NCI-H1417 (cell line): ENCODE results near the gene GPRIN1.

Experiments used
- DNase-seq, 3 experiments: peaks; one replicate each; lab custom pipeline; 2025; lab: John Stamatoyannopoulos, UW

GPRIN1 gene

DNA sequence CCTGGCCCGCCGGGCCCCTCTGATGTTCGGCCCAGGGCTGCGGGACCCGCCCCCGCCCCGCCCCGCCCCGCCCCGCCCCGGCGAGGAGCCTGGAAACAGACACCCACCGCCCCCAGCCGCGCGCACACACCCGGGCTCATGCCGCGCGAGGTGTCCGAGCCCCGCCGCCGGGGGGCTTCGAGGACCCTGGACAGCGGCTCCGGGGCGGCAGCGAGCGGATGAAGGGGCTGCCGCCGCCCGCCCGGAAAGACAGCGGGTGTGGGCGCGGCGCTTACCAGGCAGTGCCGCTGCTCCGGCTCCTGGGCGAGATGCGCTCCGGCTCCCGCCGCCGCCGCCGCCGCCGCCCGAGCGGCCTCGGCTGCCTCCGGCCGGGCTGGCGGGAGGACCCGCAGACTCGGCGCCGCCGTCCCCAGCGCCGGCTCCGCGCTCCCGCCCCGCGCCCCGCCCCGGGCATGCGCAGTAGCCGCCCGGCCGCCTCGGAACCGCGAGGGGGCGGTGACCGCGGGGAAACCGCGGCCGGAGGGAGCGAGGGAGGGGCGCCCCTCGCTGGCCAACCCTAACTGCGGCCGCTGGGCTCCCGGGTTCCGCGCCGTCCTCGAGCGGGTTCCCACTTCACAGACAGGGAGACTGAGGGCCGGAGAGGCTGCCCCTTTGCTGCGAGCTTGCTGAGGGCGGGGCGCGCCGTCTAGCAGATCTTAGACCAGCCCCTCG lies at the start of gene GPRIN1:
Gene GPRIN1 (minus strand): TSS at position 433 of the 711 bp plus-strand sequence. CDS start 10,322 bp downstream, outside the sequence.
- DNase-seq = peak; percentile 79 to 83 (median 79)

DNA sequence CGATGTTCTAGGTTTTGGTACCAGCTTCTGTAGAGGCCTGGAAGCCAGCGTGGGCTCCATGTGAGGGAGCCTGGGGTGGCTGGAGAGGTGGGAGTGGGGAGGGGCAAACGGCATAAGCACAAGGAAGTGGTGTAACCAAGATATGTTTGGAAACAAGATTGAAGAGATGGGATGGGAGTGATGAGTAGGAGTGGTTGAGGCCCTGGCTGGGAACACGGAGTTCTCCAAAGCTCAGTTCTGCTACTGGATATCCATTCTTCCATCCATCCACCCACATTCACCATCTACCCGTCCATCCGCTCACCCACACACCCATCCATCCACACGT lies 49.5 kb upstream of the GPRIN1 start:
- no peak for DNase-seq

DNA sequence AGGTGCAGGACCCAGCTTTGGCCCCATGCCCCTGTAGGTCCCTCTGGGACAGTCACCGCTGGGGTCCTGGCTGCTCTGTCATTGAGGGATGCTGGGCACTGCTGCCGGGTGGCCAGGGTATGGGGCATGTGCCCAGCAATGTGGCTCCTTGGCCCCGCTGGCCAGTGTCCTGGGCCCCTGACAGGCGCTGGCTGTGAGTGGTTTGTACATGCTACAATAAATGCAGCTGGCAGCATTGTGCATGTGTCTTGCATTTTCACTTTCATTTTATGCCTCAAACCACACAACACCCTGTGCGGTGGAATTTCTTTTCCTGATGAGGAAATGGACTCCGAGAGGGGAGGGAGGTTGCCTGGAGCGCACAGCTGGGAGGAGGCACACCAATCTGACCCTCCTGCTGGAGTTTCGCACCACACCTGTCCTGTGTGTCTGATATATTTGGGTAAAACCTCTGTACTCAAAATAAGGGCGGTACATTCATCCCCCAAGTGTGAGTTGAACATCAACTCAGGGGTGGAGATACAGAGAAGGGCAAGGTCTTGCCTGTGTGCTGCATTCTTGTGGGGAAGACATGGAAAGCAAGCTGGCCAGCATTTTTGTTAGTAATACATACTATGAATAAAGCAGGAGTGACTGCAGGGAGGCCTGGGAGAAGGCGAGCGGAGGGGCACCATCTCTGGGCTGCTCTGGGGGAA lies 49.0 kb upstream of the GPRIN1 start:
- DNase-seq = no peak

DNA sequence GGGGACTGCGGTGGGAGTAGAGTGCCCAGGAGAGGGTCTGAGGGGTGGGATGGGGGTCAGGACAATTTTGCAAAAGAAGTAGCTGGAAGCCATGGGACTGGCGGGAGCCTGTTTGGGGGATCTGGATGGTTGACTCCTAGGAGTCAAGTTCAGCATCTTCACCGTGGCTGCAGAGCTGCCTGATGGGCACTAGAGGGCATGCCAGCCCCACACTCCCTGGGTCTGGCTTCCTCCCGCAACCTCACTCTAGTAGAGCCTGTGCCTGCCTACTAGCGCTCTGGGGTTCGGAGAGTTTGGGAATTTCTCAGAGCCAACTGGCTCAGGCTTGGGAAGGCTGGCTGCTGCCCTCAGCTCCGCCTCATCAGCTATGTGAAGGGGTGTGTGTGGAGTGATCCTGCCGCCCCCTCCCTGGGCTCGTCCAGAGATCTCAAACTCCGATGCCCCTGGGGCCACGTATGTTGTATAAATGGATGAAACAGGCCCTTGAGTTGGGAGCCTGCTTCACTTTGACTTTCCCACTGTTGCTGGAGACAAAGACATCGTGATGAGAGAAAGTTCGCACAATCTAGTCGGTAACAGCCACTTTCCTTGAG lies 48.1 kb upstream of the GPRIN1 start:
- peak; percentile 24 to 70 (median 66) for DNase-seq

GRCh38 chr5:176656467-176656990 lies 46.6 kb upstream of the GPRIN1 start:
- DNase-seq = no peak

DNA sequence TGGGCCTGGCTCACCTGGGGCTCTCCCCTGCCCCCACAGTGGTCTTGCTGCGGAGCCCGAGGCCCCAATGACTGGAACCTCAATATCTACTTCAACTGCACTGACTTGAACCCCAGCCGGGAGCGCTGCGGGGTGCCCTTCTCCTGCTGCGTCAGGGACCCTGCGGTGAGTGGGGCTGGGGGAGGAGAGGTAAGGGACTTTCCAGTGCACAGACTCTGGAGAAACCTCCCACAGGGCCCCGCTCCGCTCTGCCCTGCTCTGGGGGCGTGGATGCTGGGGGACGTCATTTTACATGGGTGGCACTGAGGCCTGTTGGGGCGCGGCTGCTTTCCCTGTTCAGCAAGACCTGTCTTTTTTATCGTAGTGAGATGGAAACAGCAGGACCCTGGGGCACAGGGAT lies 44.9 kb upstream of the GPRIN1 start:
- DNase-seq = no peak

DNA sequence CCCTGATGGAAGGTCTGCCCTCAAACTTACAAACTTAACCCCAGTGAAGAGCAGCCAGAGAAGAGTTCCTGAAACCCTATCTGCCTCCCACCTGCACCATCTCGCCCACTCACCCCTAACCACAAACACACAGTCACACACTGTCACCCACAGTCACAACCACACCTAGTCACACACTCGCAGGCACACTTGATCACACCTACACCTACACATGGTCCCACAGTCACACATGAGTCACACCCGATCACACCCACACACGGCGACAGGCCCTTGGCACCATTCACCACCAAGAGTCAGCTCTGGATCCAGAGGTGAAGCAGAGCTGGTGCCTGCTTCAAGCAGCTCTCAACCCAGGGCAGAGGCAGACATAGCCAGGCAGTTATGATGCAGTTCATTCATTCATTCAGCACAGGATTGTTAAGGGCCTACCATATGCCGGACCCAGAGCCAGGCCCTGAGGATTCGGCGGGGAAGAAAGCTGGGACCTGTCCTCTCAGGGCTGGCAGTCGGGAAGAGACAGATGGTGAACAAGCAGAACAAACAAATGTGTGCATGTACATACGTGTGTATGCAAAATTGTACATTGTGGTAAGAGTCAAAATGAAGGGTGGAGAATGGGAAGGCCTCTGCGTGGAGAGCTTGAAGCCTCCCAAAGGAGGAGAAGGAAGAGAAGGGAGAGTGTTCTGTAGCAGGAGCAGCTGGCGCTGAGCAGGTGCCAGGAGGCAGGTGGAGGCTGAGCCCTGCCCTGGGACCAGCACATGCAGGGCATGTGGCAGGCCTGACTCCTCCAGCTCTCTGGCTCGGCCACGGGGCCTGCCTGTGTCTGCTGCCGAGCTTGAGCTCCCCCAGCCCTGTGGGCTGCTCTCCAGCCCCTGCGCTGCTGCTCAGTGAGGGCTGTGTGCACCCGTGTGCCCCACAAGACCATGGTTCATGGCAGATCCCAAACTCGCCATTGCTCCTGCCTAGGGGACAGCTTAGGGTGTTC lies 43.7 kb upstream of the GPRIN1 start:
- DNase-seq = no peak

DNA sequence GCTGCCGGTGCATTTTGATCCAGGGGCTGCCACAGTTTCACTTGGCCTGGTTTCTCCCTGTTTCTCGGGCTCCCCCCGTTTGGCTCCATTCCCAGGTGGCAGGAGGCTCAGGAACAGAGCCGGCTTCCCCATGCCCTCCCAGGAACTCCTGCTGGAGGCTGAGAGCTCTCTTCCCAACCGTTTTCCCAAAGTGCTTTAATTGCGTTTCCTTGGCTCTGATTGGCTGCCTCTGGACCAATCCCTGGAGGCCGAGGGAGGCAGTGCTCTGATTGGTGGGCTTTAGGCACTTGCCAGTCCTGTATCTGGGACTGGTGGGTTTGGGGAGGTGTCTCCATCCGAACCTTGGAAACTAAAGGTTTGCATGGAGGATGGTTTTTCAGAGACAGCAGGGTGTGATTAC lies 42.2 kb upstream of the GPRIN1 start:
- no peak for DNase-seq

DNA sequence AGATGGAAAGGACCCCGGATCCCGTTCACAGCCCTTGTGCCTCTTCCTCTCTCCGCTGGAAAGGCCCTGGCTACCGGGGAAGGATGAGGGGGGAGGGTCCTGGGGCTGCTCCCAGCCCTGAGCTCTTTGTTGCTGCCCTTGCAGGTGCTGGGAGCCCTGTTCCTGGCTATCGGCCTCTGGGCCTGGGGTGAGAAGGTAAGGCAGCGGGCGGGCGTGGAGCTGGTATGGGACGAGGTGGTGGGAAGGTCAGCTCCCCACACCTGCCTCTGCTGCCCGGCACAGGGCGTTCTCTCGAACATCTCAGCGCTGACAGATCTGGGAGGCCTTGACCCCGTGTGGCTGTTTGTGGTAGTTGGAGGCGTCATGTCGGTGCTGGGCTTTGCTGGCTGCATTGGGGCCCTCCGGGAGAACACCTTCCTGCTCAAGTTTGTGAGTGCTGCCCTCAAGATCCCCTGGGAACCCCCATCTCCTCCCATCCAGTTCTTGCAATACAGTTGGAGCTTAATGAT lies 41.6 kb upstream of the GPRIN1 start:
- no peak for DNase-seq

DNA sequence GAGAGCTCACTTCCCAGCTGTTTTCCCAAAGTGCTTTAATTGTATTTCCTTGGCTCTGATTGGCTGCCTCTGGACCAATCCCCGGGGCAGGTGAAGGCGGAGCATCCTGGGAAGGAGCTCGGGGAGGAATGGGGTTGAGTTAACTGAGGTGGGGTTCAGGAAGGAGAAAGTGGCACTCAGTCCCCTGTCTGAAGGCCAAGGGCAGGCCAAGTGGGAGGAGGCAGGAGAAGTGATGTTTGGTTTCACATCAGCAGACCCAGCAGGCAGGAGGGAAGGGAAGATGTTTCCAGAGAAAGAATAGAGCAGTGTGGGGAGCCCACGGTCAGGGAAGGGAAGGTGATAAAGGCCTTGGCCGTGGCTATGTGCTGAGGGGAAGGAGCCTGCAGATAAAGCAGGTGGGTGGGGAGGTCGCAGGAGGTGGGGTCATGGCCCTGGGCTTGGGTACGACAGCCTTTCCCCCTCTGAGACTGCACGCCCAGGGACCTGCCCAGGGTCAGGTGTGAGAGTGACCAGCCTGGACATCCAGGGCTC lies 40.5 kb upstream of the GPRIN1 start:
- no peak for DNase-seq

- DNase-seq = no peak
Measured at GRCh38 chr5:176648474-176649194, 38.7 kb upstream of the GPRIN1 start.

DNA sequence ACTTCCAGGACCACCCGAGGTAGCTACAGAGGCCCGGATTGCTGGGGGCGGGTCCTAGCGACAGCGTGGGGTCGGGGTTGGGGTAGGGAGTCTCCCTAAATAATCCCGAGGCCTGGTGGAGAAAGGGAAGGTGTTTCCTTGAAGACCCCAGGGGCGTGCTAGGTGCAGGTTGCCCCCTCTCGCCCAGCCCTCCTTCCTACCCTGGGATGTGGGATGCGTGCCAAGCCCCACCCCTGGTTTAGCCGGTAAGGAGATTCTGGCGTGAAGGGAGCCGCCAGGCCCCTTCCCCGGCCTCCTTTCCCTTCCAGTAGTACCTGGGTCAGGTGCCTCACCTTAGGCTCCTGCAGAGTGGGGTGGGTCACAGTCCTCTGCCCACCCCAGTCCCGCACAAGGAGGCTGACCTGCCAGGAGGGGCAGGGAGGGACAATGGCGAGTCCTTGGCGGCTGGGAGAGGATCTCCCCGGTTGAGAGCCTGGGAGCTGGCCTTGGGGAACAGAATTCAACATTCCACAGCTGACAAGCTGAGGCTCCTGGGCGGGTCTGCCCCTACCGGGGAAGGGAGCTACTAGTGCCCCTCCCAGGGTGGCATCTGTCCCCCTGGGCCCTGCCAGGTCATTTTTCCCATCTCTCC lies 38.0 kb upstream of the GPRIN1 start:
- DNase-seq = peak in 2 of 3 experiments; percentile 23 to 55

DNA sequence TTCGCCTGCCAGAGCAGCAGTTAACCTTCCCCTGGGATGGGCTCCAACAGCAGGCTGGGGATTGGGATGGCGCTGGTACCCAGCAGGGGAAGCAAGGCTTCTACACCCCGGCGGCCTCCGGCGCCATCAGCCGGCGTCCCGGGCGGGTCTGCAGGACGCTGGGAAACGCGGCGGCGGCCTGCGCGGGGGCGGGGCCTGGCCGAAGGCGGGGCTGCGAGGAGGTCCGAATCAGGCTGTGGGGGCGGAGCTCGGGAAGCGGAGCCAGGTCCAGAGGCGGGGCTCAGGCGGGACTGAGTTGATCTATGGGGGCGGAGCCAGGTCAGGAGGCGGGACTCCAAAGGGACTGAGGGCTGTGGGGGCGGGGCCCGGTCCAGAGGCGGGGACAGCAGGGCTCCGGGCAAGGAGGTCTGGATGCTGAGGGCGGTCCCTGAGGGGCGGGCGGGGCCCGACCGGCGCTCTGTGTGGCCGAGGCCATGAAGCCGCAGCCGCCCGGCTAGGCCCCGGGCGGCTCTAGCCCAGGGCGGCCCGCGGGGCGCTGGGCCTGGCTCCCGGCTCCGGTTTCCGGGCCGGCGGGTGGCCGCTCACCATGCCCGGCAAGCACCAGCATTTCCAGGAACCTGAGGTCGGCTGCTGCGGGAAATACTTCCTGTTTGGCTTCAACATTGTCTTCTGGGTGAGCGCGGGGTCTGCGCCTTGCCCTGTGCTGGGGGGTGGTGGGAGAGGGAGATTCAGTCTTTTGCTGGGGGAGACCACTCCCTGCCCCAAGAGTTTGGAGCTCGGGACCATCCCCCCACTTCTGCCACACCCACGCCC lies 37.3 kb upstream of the GPRIN1 start, which contains the start of gene TSPAN17:
Gene TSPAN17 (plus strand): TSS at position 455 of the 813 bp plus-strand sequence. CDS start 132 bp downstream, at position 587.
- DNase-seq = peak; percentile 93 to 99 (median 97)

GRCh38 chr5:176646707-176647029 lies 36.7 kb upstream of the GPRIN1 start:
- DNase-seq = no peak

GRCh38 chr5:176646049-176646706 lies 36.2 kb upstream of the GPRIN1 start:
- DNase-seq = no peak

GRCh38 chr5:176644878-176645670 lies 35.1 kb upstream of the GPRIN1 start:
- no peak for DNase-seq

DNA sequence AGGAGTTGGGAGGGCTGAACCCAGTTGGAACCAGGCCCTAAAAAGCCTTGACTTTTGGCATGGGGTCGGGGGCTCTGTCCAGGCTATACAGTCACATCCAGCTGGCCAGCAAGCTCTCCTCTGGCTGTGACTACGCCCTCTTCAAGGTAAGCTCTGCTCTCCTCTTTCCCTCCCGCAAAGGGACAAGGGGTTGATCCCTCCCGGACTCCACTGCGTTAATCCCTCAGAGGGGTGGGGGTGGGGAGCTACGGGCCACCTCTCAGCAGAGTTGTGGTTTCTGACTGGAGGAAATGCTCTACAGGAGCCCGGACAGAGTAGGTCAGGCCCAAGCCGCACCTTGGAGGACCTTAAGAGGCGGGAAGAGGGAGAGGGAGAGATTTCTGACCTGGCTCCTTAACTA lies 34.3 kb upstream of the GPRIN1 start:
- DNase-seq = no peak
